H1 (cell line): ENCODE data around the gene HM13. TPM values are rescaled to one million over a fixed set of nuclear protein-coding genes. Genes with fewer than 3 reads are reported as not detected.

Source experiments
- CTCF ChIA-PET: fragments of 300-600 bp; sonication (Branson Sonifier 250); formaldehyde crosslinking; loops from one replicate; lab custom pipeline; 2021; ENCODE audit not compliant: partially characterized antibody; lab: Charles Lee
- POLR2A ChIA-PET: fragments of 300-600 bp; sonication (Branson Sonifier 250); formaldehyde crosslinking; loops from one replicate; lab custom pipeline; 2021; ENCODE audit warnings: inconsistent platforms; ENCODE audit not compliant: partially characterized antibody; lab: Charles Lee
- DNase-seq, 2 experiments: peaks; one replicate each; pipeline versions ENCODE4 v3.0.0 to v3.0.0-alpha.2; 2010 to 2022; ENCODE audit warnings: low spot score in 2 of 2, low read depth in 1 of 2, mixed read lengths in 1 of 2
- FAIRE-seq: peaks from 2 replicates; lab custom pipeline; 2011; peaks lifted over from hg19 to GRCh38; lab: Jason Lieb, UNC
- H2AFZ ChIP-seq: 2 replicates; pipeline ENCODE4 v1.8.1; 2012; ENCODE audit warnings: low read length, inconsistent platforms
- H2AK5ac ChIP-seq: 2 replicates; pipeline ENCODE4 v1.6.1; 2013; ENCODE audit warnings: low read depth, low read length
- H2BK120ac ChIP-seq: replicated peaks from 2 replicates; pipeline ENCODE3; 2013; ENCODE audit warnings: low read depth, low read length, inconsistent platforms
- H2BK12ac ChIP-seq: 2 replicates; pipeline ENCODE4 v1.6.1; 2013; ENCODE audit warnings: low read depth, low read length
- H2BK15ac ChIP-seq: 2 replicates; pipeline ENCODE4 v1.6.1; 2013; ENCODE audit warnings: low read length
- H2BK20ac ChIP-seq: 2 replicates; pipeline ENCODE4 v1.6.1; 2013; ENCODE audit warnings: low read length
- H2BK5ac ChIP-seq: 2 replicates; pipeline ENCODE4 v1.6.1; 2013; ENCODE audit warnings: low read depth, low read length
- H3K14ac ChIP-seq: 2 replicates; pipeline ENCODE4 v1.6.1; 2013; ENCODE audit warnings: inconsistent platforms; ENCODE audit not compliant: insufficient read length
- H3K18ac ChIP-seq: 2 replicates; pipeline ENCODE4 v1.6.1; 2013; ENCODE audit warnings: low read length; ENCODE audit errors: extremely low read depth
- H3K23ac ChIP-seq: 2 replicates; pipeline ENCODE4 v1.6.1; 2013; ENCODE audit warnings: inconsistent platforms; ENCODE audit not compliant: insufficient read length
- H3K23me2 ChIP-seq: 2 replicates; pipeline ENCODE4 v1.6.1; 2013; ENCODE audit warnings: low read depth, low read length
- H3K27ac ChIP-seq: 2 replicates; pipeline ENCODE4 v1.6.1; 2011; ENCODE audit warnings: low read depth, low read length, inconsistent platforms
- H3K27me3 ChIP-seq, 4 experiments: replicated peaks in 1 of 4; 1 replicate in 1 of 4; 2 replicates in 3 of 4; pipeline versions ENCODE4 v1.6.1 to v1.8.1; 2011 to 2013; ENCODE audit warnings: low read length in 3 of 4, mild to moderate bottlenecking in 3 of 4, inconsistent platforms in 2 of 4, mixed read lengths in 2 of 4, moderate library complexity in 1 of 4; ENCODE audit not compliant: control insufficient read depth in 3 of 4, insufficient read depth in 3 of 4; ENCODE audit errors: extremely low read depth in 1 of 4
- H3K36me3 ChIP-seq, 4 experiments: 2 replicates each; pipeline versions ENCODE4 v1.6.1 to v1.8.1; 2011 to 2013; ENCODE audit warnings: mild to moderate bottlenecking in 4 of 4, low read length in 3 of 4, moderate library complexity in 2 of 4, control low read depth in 1 of 4, inconsistent platforms in 1 of 4; ENCODE audit not compliant: insufficient read depth in 4 of 4, control insufficient read depth in 2 of 4
- H3K4ac ChIP-seq: replicated peaks from 2 replicates; pipeline ENCODE3; 2013; ENCODE audit warnings: low read length, low read depth, mixed read lengths, inconsistent platforms; ENCODE audit not compliant: insufficient read length
- H3K4me1 ChIP-seq, 4 experiments: replicated peaks in 1 of 4; 1 replicate in 1 of 4; 2 replicates in 3 of 4; pipeline versions ENCODE4 v1.6.1 to v1.8.1; 2011 to 2013; ENCODE audit warnings: low read length in 3 of 4, inconsistent platforms in 2 of 4, mixed read lengths in 1 of 4; ENCODE audit not compliant: insufficient read depth in 4 of 4, control insufficient read depth in 3 of 4
- H3K4me2 ChIP-seq, 2 experiments: 2 replicates each; pipeline versions ENCODE4 v1.6.1 to v1.8.1; 2011 to 2013; ENCODE audit warnings: low read depth in 2 of 2, low read length in 2 of 2, control low read depth in 1 of 2, inconsistent platforms in 1 of 2, mild to moderate bottlenecking in 1 of 2; ENCODE audit not compliant: insufficient read depth in 1 of 2
- H3K4me3 ChIP-seq, 4 experiments: fragments of 200-600, 300-600 bp in 1 of 4; sonication (generic), shearing (Covaris generic), sonication (Bioruptor Twin) in 1 of 4; 2 replicates each; pipeline versions ENCODE4 v1.5.1 to v1.8.1; 2011 to 2016; ENCODE audit warnings: low read length in 4 of 4, low read depth in 3 of 4, control low read depth in 2 of 4, inconsistent platforms in 2 of 4, mild to moderate bottlenecking in 2 of 4, mixed read lengths in 1 of 4, moderate library complexity in 1 of 4; ENCODE audit not compliant: insufficient read depth in 2 of 4; ENCODE audit errors: extremely low read depth in 1 of 4
- H3K56ac ChIP-seq: replicated peaks from 2 replicates; pipeline ENCODE3; 2013; ENCODE audit warnings: low read depth, mild to moderate bottlenecking, mixed read lengths, low read length, inconsistent platforms; ENCODE audit not compliant: insufficient read length
- H3K79me1 ChIP-seq: 2 replicates; pipeline ENCODE4 v1.6.1; 2013; ENCODE audit warnings: low read depth, low read length, control low read depth
- H3K79me2 ChIP-seq, 2 experiments: 2 replicates each; pipeline versions ENCODE4 v1.6.1 to v1.8.1; 2012 to 2013; ENCODE audit warnings: low read length in 2 of 2, mild to moderate bottlenecking in 2 of 2, inconsistent platforms in 1 of 2; ENCODE audit not compliant: insufficient read depth in 2 of 2, control insufficient read depth in 1 of 2
- H3K9ac ChIP-seq, 4 experiments: replicated peaks in 1 of 4; 1 replicate in 1 of 4; 2 replicates in 3 of 4; pipeline versions ENCODE4 v1.6.1 to v1.8.1; 2011 to 2013; ENCODE audit warnings: low read depth in 3 of 4, low read length in 3 of 4, control low read depth in 2 of 4, mild to moderate bottlenecking in 2 of 4, moderate library complexity in 2 of 4, inconsistent platforms in 1 of 4; ENCODE audit errors: extremely low read depth in 1 of 4
- H3K9me3 ChIP-seq, 2 experiments: 2 replicates each; pipeline versions ENCODE4 v1.6.1 to v1.8.1; 2012 to 2013; ENCODE audit warnings: mild to moderate bottlenecking in 2 of 2, moderate library complexity in 2 of 2, control low read depth in 1 of 2, inconsistent platforms in 1 of 2, low read depth in 1 of 2, low read length in 1 of 2, mixed read lengths in 1 of 2; ENCODE audit not compliant: insufficient read depth in 2 of 2
- H4K20me1 ChIP-seq, 2 experiments: replicated peaks in 1 of 2; 2 replicates each; pipeline versions ENCODE3 to v1.8.1; 2011 to 2013; ENCODE audit warnings: inconsistent platforms in 2 of 2, low read length in 2 of 2, mild to moderate bottlenecking in 1 of 2; ENCODE audit not compliant: insufficient read depth in 2 of 2, control insufficient read depth in 1 of 2
- H4K5ac ChIP-seq: 2 replicates; pipeline ENCODE4 v1.6.1; 2013; ENCODE audit warnings: low read length, low read depth, mixed read lengths, inconsistent platforms; ENCODE audit not compliant: insufficient read length
- H4K8ac ChIP-seq: 2 replicates; pipeline ENCODE4 v1.8.0; 2013; ENCODE audit warnings: mild to moderate bottlenecking, moderate library complexity, low read length, inconsistent platforms; ENCODE audit not compliant: insufficient read depth; ENCODE audit errors: extremely low read depth
- H4K91ac ChIP-seq: replicated peaks from 2 replicates; pipeline ENCODE3; 2013; ENCODE audit warnings: low read length, mixed read lengths, inconsistent platforms; ENCODE audit not compliant: insufficient read length
- BRCA1 ChIP-seq: IDR thresholded peaks from 2 replicates; pipeline ENCODE4 v1.6.1; 2012; ENCODE audit warnings: low read depth, low read length, improper control_type of control experiment
- CHD1 ChIP-seq: IDR thresholded peaks from 2 replicates; pipeline ENCODE4 v1.6.1; 2012; ENCODE audit warnings: low read depth, low read length, improper control_type of control experiment
- GABPA ChIP-seq: IDR thresholded peaks from 2 replicates; pipeline ENCODE4 v1.6.1; 2011; ENCODE audit warnings: mild to moderate bottlenecking, low read length, moderate library complexity, borderline replicate concordance; ENCODE audit not compliant: insufficient read depth
- JUN ChIP-seq: IDR thresholded peaks from 2 replicates; pipeline ENCODE4 v1.6.1; 2011; ENCODE audit warnings: low read depth, mild to moderate bottlenecking, improper control_type of control experiment, low read length
- SIN3A ChIP-seq, 2 experiments: IDR thresholded peaks in 1 of 2; conservative IDR thresholded peaks in 1 of 2; 2 replicates each; pipeline ENCODE4 v1.6.1; 2011 to 2012; ENCODE audit warnings: low read length in 2 of 2, improper control_type of control experiment in 1 of 2, low read depth in 1 of 2, mild to moderate bottlenecking in 1 of 2
- SIRT6 ChIP-seq: IDR thresholded peaks from one replicate; pipeline ENCODE4 v1.7.1; 2012; ENCODE audit warnings: low read length, inconsistent platforms
- ZNF274 ChIP-seq: IDR thresholded peaks from 2 replicates; pipeline ENCODE4 v1.7.0; 2012; ENCODE audit warnings: low read length, borderline replicate concordance; ENCODE audit errors: extremely low read depth
- WGBS, 2 experiments: shearing (Covaris generic) in 1 of 2; methylation state at CpG; one replicate each; pipeline versions ENCODE4 v1.1.6 to v1.1.7; 2013 to 2015; ENCODE audit warnings: low lambda C conversion rate in 2 of 2, mixed read lengths in 2 of 2, inconsistent platforms in 1 of 2, low coverage in 1 of 2, missing lambda C conversion rate in 1 of 2; ENCODE audit not compliant: insufficient replicate concordance in 2 of 2, insufficient coverage in 1 of 2, insufficient read length in 1 of 2; ENCODE audit errors: extremely low coverage in 1 of 2, missing lambda C conversion rate in 1 of 2; 5-methylcytosine and 5-hydroxymethylcytosine counted together
- polyA plus RNA-seq, 7 experiments: library from polyadenylated mRNA; depleted of rRNA in 3 of 7; stranded (reverse) in 5 of 7; unstranded in 2 of 7; fragments of >200 nt in 5 of 7; fragments of 200-250 nt in 2 of 7; gene quantifications; 1 replicate in 5 of 7; 2 replicates in 1 of 7; 4 replicates in 1 of 7; pipeline versions ENCODE4 v1.2.1 to v1.2.3, GENCODE V29; 2011 to 2013; ENCODE audit warnings: missing spikeins in 2 of 7, mixed read lengths in 2 of 7
- total RNA-seq: library from RNA; stranded (reverse); fragmentation: NEBNext Ultra II Directional; extraction: Animal tissue kit (Norgen Biotek cat#: 25700); gene quantifications from 2 replicates; pipeline ENCODE4 v1.2.1, GENCODE V29; 2021
- TF ChIP-seq, protein P1 (sequence below): IDR thresholded peaks from 2 replicates; pipeline ENCODE4 v1.6.1; 2012; ENCODE audit warnings: inconsistent platforms

HM13 gene
- total and polyA plus RNA-seq, 2 of the 8 experiments (the other 6 are each of a cell fraction or from before 2014, with no cell fraction given), result 118 to 183 TPM

DNA sequence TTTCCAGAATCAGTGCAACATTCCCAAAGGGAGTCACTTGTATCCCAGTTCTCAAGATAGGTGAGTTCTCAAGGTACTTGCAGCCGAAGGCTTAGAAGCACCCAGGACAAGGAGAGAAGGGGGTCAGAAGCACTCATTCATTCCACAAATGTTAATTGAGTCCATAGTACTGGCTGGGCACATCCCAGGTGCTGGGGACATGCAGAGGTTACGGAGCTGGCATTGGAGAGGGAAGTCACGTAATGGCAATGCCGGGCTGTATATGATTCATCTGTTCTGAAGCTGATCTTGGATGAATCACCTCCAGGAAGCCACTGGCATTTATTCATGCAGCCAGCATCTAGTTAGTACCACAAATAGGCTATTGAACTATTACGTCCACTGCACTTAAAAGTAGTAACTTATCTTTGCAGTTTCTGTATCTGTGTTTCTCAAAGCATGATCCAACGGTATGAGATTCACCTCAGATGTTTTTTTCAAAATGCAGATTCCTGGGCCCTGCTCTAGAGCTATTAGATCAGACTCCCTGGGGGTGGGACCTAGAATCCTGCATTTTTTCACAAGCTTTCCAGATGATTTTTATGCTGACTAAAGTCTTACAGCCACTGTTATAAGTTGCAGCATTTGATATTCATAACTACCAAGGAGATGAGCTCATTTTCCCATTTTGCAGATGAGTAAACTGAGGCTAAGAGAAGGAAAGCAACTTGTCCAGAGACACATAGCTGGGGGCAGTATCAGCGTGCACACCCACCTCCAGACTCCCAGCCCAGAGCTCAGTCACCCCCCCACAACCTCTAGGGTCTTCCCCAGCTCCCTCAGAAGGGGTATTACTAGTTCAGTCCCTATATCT, 46.7 kb downstream of the HM13 start:
- Histone ChIP-seq H3K14ac (no peak overlapping the region), H4K91ac (no peak overlapping the region), H3K79me2 (no peaks in the 10 kb centered on the region), H3K23ac (no peak overlapping the region), H3K27me3 (no peaks in the 10 kb centered on the region), H2BK15ac (no peak overlapping the region), H2BK12ac (no peak overlapping the region), H3K4me1 (peaks cover 0 to 9% (median under 1%) of the 10 kb centered on the region in 4 experiments; a peak in 4 of 7 replicates), H2AK5ac (no peak overlapping the region), H3K36me3 (peaks cover 24 to 43% (median 34%) of the 10 kb centered on the region in 4 experiments), H2BK20ac (no peak overlapping the region), H4K20me1 (peaks cover 2% of the 10 kb centered on the region in 2 experiments), H3K18ac (no peak overlapping the region), H3K79me1 (no peaks in the 10 kb centered on the region), H4K5ac (no peak overlapping the region), H2BK5ac (no peak overlapping the region), H3K4me2 (no peak overlapping the region), H3K4me3 (no peak overlapping the region), H2BK120ac (no peak overlapping the region), H3K56ac (no peak overlapping the region), H2AFZ (no peak overlapping the region), H3K23me2 (no peaks in the 10 kb centered on the region), H4K8ac (no peak overlapping the region), H3K9me3 (no peaks in the 10 kb centered on the region), H3K9ac (no peak overlapping the region), H3K4ac (no peak overlapping the region), H3K27ac (peak overlapping the region; percentile 44; the same call in 1 of the 2 replicates)
- DNase-seq, result no peak
- TF ChIP-seq SIN3A (conservative IDR thresholded peaks at IDR 0.05 in 1 of 2, IDR thresholded peaks at IDR 0.05 in 1 of 2; ENCODE audit: low read depth in 1 of 2, low read length in 2 of 2) (no peak), GABPA (no peak), CHD1 (no peak), ZNF274 (no peak), SIRT6 (no peak), JUN (no peak), BRCA1 (no peak)
- TF ChIP-seq, protein P1, sequence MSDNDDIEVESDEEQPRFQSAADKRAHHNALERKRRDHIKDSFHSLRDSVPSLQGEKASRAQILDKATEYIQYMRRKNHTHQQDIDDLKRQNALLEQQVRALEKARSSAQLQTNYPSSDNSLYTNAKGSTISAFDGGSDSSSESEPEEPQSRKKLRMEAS, result no peak
- FAIRE-seq, result no peak
- ChIA-PET CTCF (interaction anchor here (0.5 to 30.5 kb wide), 24 partner anchors 8 to 1966 kb away, joined by 3 to 1559 read pairs (median 7); partner anchors contain the start of gene ID1), POLR2A (interaction anchor here (0.6 to 24.3 kb wide), 10 partner anchors 8 to 168 kb away, joined by 4 to 1033 read pairs (median 8); partner anchors contain the start of gene ID1)
- WGBS, 2 experiments, result 96% methylated on average over 7 of the region's 7 CpGs; no CpG with 5 or more reads in 1 of the 2 experiments
